ENCODE results near the gene RPAP2.

Gene RPAP2

GRCh38 chr1:92340154-92340553 is 41.3 kb downstream of the RPAP2 start:
- TF ChIP-seq CTCF (IDR thresholded peaks at IDR 0.05; ENCODE audit: low read depth, low read length, missing control alignments): no peak
- no peak overlapping the region for H3K4me3 ChIP-seq (replicated peaks; ENCODE audit: low read depth, low read length)
- no peak for DNase-seq (ENCODE audit: extremely low read depth, low read depth)

DNA sequence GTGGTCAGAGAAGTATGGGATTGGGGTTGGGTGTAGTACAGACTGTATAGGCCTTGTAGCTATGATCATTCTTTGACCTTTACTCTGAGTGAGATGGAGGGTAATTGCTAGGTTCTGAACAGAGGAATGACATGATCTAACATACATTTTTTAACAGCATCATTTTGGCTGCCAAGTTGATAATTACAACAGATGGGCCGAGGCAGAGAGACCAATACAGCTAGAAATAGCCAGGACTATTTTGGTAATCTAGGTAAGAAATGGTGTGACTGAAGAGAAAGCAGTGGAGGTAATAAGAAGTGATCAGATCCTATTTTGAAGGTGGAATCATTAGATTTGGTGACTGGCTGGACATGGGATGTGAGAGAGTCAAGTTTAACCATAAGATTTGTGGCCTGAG is 43.5 kb downstream of the RPAP2 start:
- no peak for DNase-seq (ENCODE audit: extremely low read depth, low read depth)
- no peak for TF ChIP-seq CTCF (IDR thresholded peaks at IDR 0.05; ENCODE audit: low read depth, low read length, missing control alignments)
- no peak overlapping the region for H3K4me3 ChIP-seq (replicated peaks; ENCODE audit: low read depth, low read length)

DNA sequence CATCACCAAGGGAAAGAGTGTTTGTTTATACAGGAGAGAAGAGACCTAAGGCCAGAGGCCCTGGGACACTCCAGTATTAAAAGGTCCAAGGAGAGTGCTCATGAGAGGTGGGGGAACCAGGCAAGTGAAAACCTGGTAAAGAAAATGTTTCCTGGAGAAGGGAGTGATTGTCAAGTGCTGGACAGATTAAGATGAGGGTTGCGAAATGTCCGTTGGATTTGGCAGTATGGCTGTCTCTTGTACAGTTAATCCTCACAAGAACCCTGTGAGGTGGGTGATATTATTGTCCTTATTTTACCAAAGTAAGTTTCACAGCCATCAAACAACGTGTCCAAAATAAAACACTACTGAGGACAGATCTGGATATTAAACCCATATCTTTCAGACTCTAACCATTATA is 44.2 kb downstream of the RPAP2 start:
- DNase-seq (ENCODE audit: extremely low read depth, low read depth): no peak
- no peak for TF ChIP-seq CTCF (IDR thresholded peaks at IDR 0.05; ENCODE audit: low read depth, low read length, missing control alignments)
- no peak overlapping the region for H3K4me3 ChIP-seq (replicated peaks; ENCODE audit: low read depth, low read length)

DNA sequence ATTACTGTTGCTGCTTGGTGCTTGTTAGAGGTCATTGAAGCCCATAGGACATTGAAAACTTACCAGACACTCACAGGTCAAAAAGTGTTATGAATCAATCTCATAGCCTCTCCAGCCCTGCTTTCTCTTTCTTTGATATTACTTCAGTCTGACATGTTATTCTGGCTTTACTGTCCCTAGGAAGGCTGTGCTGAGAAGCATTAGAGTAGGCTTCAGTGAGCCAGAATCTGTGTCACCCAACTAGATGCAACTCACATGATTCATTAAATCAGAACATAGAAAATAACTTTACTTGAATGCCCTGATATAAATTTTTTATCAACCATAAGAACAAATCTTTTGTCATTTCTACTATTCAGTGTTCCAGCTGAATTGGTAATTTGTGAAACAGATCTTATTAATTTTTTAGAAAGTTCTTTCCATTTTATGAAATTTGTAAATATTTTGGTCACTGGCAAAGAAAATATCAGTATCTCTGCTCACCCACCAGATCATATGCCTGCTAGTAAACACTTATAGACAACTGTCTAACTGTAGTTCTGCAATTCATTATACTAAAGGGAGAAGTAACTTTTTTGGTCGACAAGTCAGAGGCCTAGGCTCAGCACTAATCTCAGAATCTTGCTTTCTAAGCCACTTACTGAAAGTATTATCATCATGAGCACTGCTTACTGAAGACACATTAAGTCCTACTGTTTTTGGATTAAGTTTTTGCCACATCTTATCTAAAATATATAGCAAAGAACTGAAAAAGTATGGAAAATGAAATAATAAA is 48.2 kb downstream of the RPAP2 start:
- TF ChIP-seq CTCF (IDR thresholded peaks at IDR 0.05; ENCODE audit: low read depth, low read length, missing control alignments): no peak
- DNase-seq (ENCODE audit: extremely low read depth, low read depth): no peak
- no peak overlapping the region for H3K4me3 ChIP-seq (replicated peaks; ENCODE audit: low read depth, low read length)

GRCh38 chr1:92352856-92353255 is 54.0 kb downstream of the RPAP2 start:
- H3K4me3 ChIP-seq (replicated peaks; ENCODE audit: low read depth, low read length): no peak overlapping the region

GRCh38 chr1:92354259-92354658 is 55.4 kb downstream of the RPAP2 start:
- DNase-seq (ENCODE audit: extremely low read depth, low read depth): no peak

More at GRCh38 chr1:92352856-92353255, 54.0 kb downstream of the RPAP2 start:
- no peak for TF ChIP-seq CTCF (IDR thresholded peaks at IDR 0.05; ENCODE audit: low read depth, low read length, missing control alignments)
- no peak for DNase-seq (ENCODE audit: extremely low read depth, low read depth)

More at GRCh38 chr1:92354259-92354658, 55.4 kb downstream of the RPAP2 start:
- H3K4me3 ChIP-seq (replicated peaks; ENCODE audit: low read depth, low read length): no peak overlapping the region
- TF ChIP-seq CTCF (IDR thresholded peaks at IDR 0.05; ENCODE audit: low read depth, low read length, missing control alignments): no peak
